ENCODE results near the gene PPP1R14C. TPM values are rescaled to one million over a fixed set of nuclear protein-coding genes. Genes with fewer than 3 reads are reported as not detected.

Gene PPP1R14C
- total and polyA plus RNA-seq, 2 donors (not counting 3 experiments of a cell fraction or from before 2014, with no cell fraction given): not detected

DNA sequence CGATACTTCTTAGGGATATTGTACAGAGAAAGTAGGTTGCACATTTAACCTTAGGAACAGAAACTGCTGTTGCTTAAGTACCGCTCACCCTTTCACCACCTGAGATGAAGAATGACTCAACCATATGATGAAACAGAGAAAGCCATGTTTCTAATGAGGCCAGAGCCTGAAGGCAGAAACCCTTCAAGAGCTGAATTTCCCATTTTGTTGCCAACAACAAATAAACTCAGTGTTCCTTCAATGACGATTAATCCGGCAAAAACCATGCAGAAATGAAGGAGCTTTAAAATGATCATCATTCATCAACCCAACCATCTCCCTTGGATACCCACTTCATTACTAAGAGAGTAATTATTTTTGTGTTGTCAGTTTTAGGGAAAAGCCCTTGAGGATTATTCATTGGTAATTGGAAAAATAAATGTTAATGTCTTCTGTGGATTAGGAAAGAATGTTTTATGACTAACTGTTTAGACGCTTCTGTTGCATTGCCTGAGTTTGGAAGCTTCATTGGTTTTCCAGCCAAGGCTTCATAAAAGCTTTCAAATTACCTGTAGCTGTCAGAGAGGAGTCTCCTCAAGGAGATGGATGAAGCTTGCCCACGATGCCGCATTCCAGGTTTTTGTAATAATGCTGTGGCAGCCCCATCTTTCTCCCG lies 113.9 kb downstream of the PPP1R14C start:
- no peak overlapping the region for H3K4me2 ChIP-seq (ENCODE audit: insufficient read depth, low read length)
- intact Hi-C loops (cut with micrococcal nuclease): no loop called here
- dilution Hi-C loops (cut with MboI; ENCODE audit: extremely low pct_ligation_motif_present, low sequenced_read_pairs): no loop called here
- H3K36me3 ChIP-seq (ENCODE audit: control insufficient read depth in 2 of 2, extremely low read depth in 1 of 2, insufficient read depth in 2 of 2, low read length in 2 of 2): no peaks in the 10 kb centered on the region
- no peaks in the 10 kb centered on the region for H3K9me1 ChIP-seq (replicated peaks; ENCODE audit: control insufficient read depth, extremely low read depth, insufficient read depth, low read length)
- no peak overlapping the region for H3K27ac ChIP-seq (ENCODE audit: insufficient read depth, low read depth, low read length)
- H3K4me3 ChIP-seq (replicated peaks in 1 of 3; ENCODE audit: insufficient read depth in 1 of 3, low read depth in 1 of 3, low read length in 3 of 3): no peak overlapping the region
- CTCF ChIA-PET: no interaction called here
- DNase-seq (ENCODE audit: low read depth, low spot score) (no peak), FAIRE-seq (no peak)
- H3K4me1 ChIP-seq (ENCODE audit: control insufficient read depth, extremely low read depth, insufficient read depth, low read length): no peaks in the 10 kb centered on the region
- TF ChIP-seq FOS (IDR thresholded peaks at IDR 0.05; ENCODE audit: borderline replicate concordance, insufficient read depth, low read length) (no peak), MYC (IDR thresholded peaks at IDR 0.05; ENCODE audit: low read depth, low read length) (no peak), POLR2AphosphoS5 (IDR thresholded peaks at IDR 0.05; ENCODE audit: insufficient read depth, low read depth, low read length) (no peak), JUN (IDR thresholded peaks at IDR 0.05; ENCODE audit: borderline replicate concordance, insufficient read depth, insufficient read length, low read depth) (no peak), CTCF (IDR thresholded peaks at IDR 0.05; ENCODE audit: extremely low read depth in 1 of 2, insufficient read depth in 1 of 2, low read depth in 1 of 2, low read length in 2 of 2) (no peak), GATA2 (IDR thresholded peaks at IDR 0.05; ENCODE audit: insufficient read depth, insufficient read length, low read depth, low read length) (no peak), EZH2 (IDR thresholded peaks at IDR 0.05; ENCODE audit: borderline replicate concordance, low read depth, low read length, severe bottlenecking) (no peak)
- TF ChIP-seq, protein P1, sequence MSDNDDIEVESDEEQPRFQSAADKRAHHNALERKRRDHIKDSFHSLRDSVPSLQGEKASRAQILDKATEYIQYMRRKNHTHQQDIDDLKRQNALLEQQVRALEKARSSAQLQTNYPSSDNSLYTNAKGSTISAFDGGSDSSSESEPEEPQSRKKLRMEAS (IDR thresholded peaks at IDR 0.05; ENCODE audit: insufficient read depth, insufficient read length): no peak
- H2AFZ ChIP-seq (ENCODE audit: low read depth, low read length): no peak overlapping the region
- H4K20me1 ChIP-seq (replicated peaks; ENCODE audit: control insufficient read depth, extremely low read depth, insufficient read depth, low read length): no peaks in the 10 kb centered on the region
- no peaks in the 10 kb centered on the region for H3K79me2 ChIP-seq (ENCODE audit: control insufficient read depth, insufficient read depth, low read length)
- BruUV-seq (replicated peaks): no TSS peak
- H3K9ac ChIP-seq (replicated peaks; ENCODE audit: extremely low read depth, insufficient read depth, low read length): no peak overlapping the region
- POLR2A ChIA-PET: no interaction called here
- peaks cover 0 to 2% of the 10 kb centered on the region in 2 experiments for H3K27me3 ChIP-seq (ENCODE audit: control insufficient read depth in 2 of 2, insufficient read depth in 2 of 2, low read length in 2 of 2)
- no peaks in the 10 kb centered on the region for H3K9me3 ChIP-seq (replicated peaks; ENCODE audit: control insufficient read depth, insufficient read depth, low read length)

Data from endothelial cell of umbilical vein (primary cell).